Tibial nerve (tissue), 3 donors: ENCODE measurements around the gene TP53AIP1.

ENCODE experiments used
- CTCF ChIP-seq, 5 experiments: fragments of 200-600 bp in 3 of 5; fragments of 450-650 bp in 2 of 5; sonication (generic) in 3 of 5; IDR thresholded peaks; one replicate each; pipeline ENCODE4 v1.5.1; 2016 to 2019; ENCODE audit warnings: antibody characterized with exemption in 5 of 5, mild to moderate bottlenecking in 3 of 5, moderate library complexity in 2 of 5
- POLR2A ChIP-seq, 2 donors: fragments of 450-650 bp; IDR thresholded peaks; one replicate each; pipeline ENCODE4 v1.6.1; 2017; ENCODE audit warnings: antibody characterized with exemption in 2 of 2, mild to moderate bottlenecking in 2 of 2, moderate library complexity in 2 of 2

DNA sequence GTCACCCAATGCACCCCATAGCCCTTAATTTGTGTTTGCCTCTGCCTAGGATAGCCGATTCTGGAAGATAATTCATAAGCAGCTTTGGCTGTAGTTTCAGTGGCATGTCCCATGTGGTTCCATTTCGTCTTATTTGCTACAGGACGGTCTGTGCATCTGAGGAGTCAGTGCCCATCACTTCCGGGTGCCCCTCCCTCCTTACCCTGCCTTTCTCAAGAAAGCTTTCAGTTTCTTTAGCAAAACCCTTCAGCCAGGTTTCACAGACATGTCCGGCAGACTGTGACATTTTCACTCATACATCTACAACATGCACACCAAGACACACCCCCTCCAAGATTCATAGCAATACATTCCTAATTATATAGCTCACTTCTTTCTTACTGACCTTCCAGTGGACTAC lies 14.3 kb downstream of the TP53AIP1 start:
- no peak for TF ChIP-seq CTCF (IDR thresholded peaks at IDR 0.05)
- TF ChIP-seq POLR2A (IDR thresholded peaks at IDR 0.05), result no peak
